ENCODE measurements around the gene AJM1. TPM values are rescaled to one million over a fixed set of nuclear protein-coding genes. Genes with fewer than 3 reads are reported as not detected.

The AJM1 gene
- polyA plus RNA-seq, 3 donors: 0.10 to 2.0 (median 0.18) TPM

DNA sequence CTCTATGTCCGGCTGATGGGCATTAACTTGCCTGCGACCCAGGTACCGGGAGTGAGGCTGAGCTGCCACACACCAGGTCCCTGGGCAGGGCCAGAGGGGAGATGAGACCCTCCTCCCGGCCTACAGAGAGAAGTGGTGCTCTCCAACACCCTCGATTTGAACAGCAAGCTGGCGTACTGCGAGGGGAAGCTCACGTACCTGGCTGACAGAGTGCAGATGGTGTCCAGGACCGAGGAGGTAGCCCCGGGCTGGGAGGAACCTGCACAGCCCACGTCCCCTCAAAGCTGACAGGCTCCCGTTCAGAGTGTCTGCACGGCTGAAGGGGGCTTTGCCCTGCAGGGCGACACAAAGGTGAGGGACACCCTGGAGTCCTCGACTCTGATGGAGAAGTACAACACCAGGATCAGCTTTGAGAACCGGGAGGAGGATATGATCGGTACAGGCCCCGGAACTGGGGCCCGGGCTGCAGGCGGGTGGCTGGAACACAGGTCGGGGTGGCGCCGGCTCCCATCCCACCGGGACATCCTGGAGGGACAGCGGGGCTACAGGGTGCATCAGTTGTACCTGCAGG lies 35.6 kb upstream of the AJM1 start:
- Mint-ChIP-seq H3K27me3 (ENCODE audit: low read depth in 3 of 3) (peaks cover 9 to 16% (median 11%) of the 10 kb centered on the region in 3 donors), H3K4me3 (peak overlapping the region; percentile 86 to 89), H3K4me1 (peaks cover 28% of the 10 kb centered on the region), H3K9me3 (peaks cover 0 to 3% (median 1%) of the 10 kb centered on the region in 7 donors), H3K27ac (peak overlapping the region in 4 of 7 donors; percentile 30 to 80 (median 68)), H3K36me3 (peaks cover 21 to 36% of the 10 kb centered on the region in 2 donors)
- H3K27ac ChIP-seq (ENCODE audit: low read depth in 1 of 2, low read length in 2 of 2): peak overlapping the region; percentile 72 to 84
- TF ChIP-seq, protein P1, sequence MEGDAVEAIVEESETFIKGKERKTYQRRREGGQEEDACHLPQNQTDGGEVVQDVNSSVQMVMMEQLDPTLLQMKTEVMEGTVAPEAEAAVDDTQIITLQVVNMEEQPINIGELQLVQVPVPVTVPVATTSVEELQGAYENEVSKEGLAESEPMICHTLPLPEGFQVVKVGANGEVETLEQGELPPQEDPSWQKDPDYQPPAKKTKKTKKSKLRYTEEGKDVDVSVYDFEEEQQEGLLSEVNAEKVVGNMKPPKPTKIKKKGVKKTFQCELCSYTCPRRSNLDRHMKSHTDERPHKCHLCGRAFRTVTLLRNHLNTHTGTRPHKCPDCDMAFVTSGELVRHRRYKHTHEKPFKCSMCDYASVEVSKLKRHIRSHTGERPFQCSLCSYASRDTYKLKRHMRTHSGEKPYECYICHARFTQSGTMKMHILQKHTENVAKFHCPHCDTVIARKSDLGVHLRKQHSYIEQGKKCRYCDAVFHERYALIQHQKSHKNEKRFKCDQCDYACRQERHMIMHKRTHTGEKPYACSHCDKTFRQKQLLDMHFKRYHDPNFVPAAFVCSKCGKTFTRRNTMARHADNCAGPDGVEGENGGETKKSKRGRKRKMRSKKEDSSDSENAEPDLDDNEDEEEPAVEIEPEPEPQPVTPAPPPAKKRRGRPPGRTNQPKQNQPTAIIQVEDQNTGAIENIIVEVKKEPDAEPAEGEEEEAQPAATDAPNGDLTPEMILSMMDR (IDR thresholded peaks at IDR 0.05): no peak
- peaks cover 24% of the 10 kb centered on the region for H4K20me1 ChIP-seq (ENCODE audit: insufficient read depth, low read length)
- peak overlapping the region; percentile 96 for H2AFZ ChIP-seq (ENCODE audit: insufficient read depth, low read depth, low read length, poor library complexity, severe bottlenecking)
- peak overlapping the region; percentile 97 for H3K4me2 ChIP-seq (replicated peaks; ENCODE audit: extremely low read depth, low read length, poor library complexity, severe bottlenecking)
- H3K9ac ChIP-seq (ENCODE audit: insufficient read depth, low read length, poor library complexity, severe bottlenecking): peak overlapping the region; percentile 81
- intact Hi-C loops (cut with micrococcal nuclease): loop anchor here (2.0 to 10.0 kb wide), 3 partner anchors 16 to 138 kb away; partner anchors contain the start of genes AJM1 (in 1 of the 2), C8G (in 1 of the 2), FBXW5 (in 1 of the 2) and TMEM141 (in 1 of the 2)
- H3K4me3 ChIP-seq (replicated peaks in 1 of 3; ENCODE audit: low read depth in 2 of 3, low read length in 3 of 3): peak overlapping the region in 2 of 3 experiments; percentile 74 to 92
- peaks cover 21 to 35% of the 10 kb centered on the region in 2 donors for H3K4me1 ChIP-seq (ENCODE audit: control insufficient read depth in 1 of 2, insufficient read depth in 2 of 2, low read length in 2 of 2)
- DNase-seq: no peak
- H3K27me3 ChIP-seq (ENCODE audit: control insufficient read depth in 2 of 2, insufficient read depth in 2 of 2, low read length in 2 of 2): peaks cover 6 to 10% of the 10 kb centered on the region in 2 donors
- H3K9me3 ChIP-seq (replicated peaks in 1 of 2; ENCODE audit: control insufficient read depth in 1 of 2, insufficient read depth in 1 of 2, low read length in 2 of 2): no peaks in the 10 kb centered on the region
- peaks cover 38% of the 10 kb centered on the region for H3K79me2 ChIP-seq (ENCODE audit: insufficient read depth, low read length)
- 90% methylated on average over 24 of the region's 25 CpGs for WGBS (ENCODE audit: insufficient coverage)
- peaks cover 5% of the 10 kb centered on the region in 2 donors for H3K36me3 ChIP-seq (replicated peaks in 1 of 2; ENCODE audit: control insufficient read depth in 1 of 2, insufficient read depth in 2 of 2, low read length in 2 of 2)

DNA sequence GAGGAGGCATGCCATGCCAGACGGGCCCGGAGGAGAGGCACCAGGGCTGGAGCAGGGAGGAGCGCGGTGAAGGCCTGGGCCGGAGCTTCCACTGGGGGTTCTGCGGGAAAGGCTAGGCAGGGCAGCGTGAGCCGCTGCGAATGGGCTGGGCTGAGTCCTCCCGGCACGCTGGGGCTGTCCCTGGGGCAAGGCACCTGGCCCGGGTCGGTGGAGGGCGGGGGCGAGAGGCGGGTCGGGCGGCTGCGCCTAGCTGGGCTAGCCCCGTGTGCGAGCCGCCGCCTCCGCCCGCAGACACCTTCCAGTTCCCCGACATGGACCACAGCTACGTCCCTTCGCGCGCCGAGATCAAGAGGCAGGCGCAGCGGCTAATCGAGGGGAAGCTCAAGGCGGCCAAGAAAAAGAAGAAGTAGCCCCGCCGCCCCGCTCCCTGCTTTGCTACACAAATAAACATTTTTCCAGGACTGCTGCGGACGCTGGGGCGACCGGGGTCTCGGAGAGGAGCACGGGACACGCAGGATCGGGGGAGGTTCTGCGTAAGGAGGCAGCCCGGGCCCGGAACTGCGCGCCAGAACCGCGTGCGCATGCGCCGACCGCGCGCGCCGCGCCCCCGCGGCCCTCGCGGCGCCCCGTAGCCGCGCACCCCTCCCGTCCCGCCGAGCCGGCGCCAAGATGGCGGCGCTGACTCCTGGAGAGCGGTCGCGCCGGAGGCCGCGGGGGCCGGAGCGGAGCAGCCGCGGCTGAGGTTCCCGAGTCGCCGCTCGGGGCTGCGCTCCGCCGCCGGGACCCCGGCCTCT lies 34.8 kb upstream of the AJM1 start, which contains the start of gene RABL6:
Gene RABL6 (plus strand): TSS at position 668 of the 794 bp plus-strand sequence. CDS start 249 bp downstream, outside the sequence.
- H3K4me1 ChIP-seq (ENCODE audit: control insufficient read depth in 1 of 2, insufficient read depth in 2 of 2, low read length in 2 of 2): peaks cover 21 to 35% of the 10 kb centered on the region in 2 donors
- peak; percentile 61 to 75 (median 67) for DNase-seq
- H3K27me3 Mint-ChIP-seq (ENCODE audit: low read depth in 3 of 3): peaks cover 1 to 8% (median 3%) of the 10 kb centered on the region in 3 donors
- H3K36me3 ChIP-seq (replicated peaks in 1 of 2; ENCODE audit: control insufficient read depth in 1 of 2, insufficient read depth in 2 of 2, low read length in 2 of 2): peaks cover 5 to 6% of the 10 kb centered on the region in 2 donors
- peak within 1 kb of the TSS; percentile 86 to 89 for H3K4me3 Mint-ChIP-seq
- H3K27me3 ChIP-seq (ENCODE audit: control insufficient read depth in 2 of 2, insufficient read depth in 2 of 2, low read length in 2 of 2): peaks cover 0 to 2% of the 10 kb centered on the region in 2 donors
- H3K9me3 ChIP-seq (replicated peaks in 1 of 2; ENCODE audit: control insufficient read depth in 1 of 2, insufficient read depth in 1 of 2, low read length in 2 of 2): no peaks in the 10 kb centered on the region
- peaks cover 45% of the 10 kb centered on the region for H3K79me2 ChIP-seq (ENCODE audit: insufficient read depth, low read length)
- peak within 1 kb of the TSS; percentile 97 for H3K4me2 ChIP-seq (replicated peaks; ENCODE audit: extremely low read depth, low read length, poor library complexity, severe bottlenecking)
- peak within 1 kb of the TSS; percentile 74 to 92 (median 87) for H3K4me3 ChIP-seq (replicated peaks in 1 of 3; ENCODE audit: low read depth in 2 of 3, low read length in 3 of 3)
- peaks cover 21 to 40% of the 10 kb centered on the region in 2 donors for H3K36me3 Mint-ChIP-seq
- 1% methylated on average over 89 of the region's 96 CpGs for WGBS (ENCODE audit: insufficient coverage)
- peak within 1 kb of the TSS; percentile 80 to 93 (median 88) for H3K27ac Mint-ChIP-seq
- peak within 1 kb of the TSS; percentile 96 for H2AFZ ChIP-seq (ENCODE audit: insufficient read depth, low read depth, low read length, poor library complexity, severe bottlenecking)
- peak within 1 kb of the TSS; percentile 72 to 84 for H3K27ac ChIP-seq (ENCODE audit: low read depth in 1 of 2, low read length in 2 of 2)
- H3K9me3 Mint-ChIP-seq: peaks cover 0 to 3% (median 0%) of the 10 kb centered on the region in 7 donors
- H3K4me1 Mint-ChIP-seq: peaks cover 28% of the 10 kb centered on the region
- H3K9ac ChIP-seq (ENCODE audit: insufficient read depth, low read length, poor library complexity, severe bottlenecking): peak within 1 kb of the TSS; percentile 81
- TF ChIP-seq, protein P1 (IDR thresholded peaks at IDR 0.05): no peak
- H4K20me1 ChIP-seq (ENCODE audit: insufficient read depth, low read length): peaks cover 29% of the 10 kb centered on the region
- intact Hi-C loops (cut with micrococcal nuclease): loop anchor here (2.0 to 10.0 kb wide), 3 partner anchors 17 to 137 kb away; partner anchors contain the start of genes AJM1 (in 1 of the 2), C8G (in 1 of the 2), FBXW5 (in 1 of the 2) and TMEM141 (in 1 of the 2)
